ENCODE results near the gene MRPL34.

MRPL34 gene

GRCh38 chr19:17341386-17341785 is 35.7 kb downstream of the MRPL34 start:
- no peak for DNase-seq (ENCODE audit: low spot score)

DNA sequence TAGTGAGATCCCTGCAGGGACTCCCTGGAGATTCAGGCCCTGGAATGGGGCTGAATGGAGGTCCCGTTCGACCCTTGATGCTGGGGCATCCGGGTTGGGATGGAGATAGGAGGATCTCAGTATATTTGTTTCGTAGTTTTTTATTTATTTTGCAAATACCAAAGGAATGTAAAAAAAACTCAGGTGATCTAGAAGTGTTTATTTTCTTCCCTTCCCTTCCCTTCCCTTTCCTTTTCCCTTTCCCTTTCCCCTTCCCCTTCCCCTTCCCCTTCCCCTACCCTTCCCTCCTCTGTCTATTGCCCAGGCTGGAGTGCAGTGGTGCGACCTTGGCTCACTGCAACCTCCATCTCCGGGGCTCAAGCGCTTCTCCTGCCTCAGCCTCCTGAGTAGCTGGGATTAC is 36.2 kb downstream of the MRPL34 start:
- DNase-seq (ENCODE audit: low spot score), result no peak

DNA sequence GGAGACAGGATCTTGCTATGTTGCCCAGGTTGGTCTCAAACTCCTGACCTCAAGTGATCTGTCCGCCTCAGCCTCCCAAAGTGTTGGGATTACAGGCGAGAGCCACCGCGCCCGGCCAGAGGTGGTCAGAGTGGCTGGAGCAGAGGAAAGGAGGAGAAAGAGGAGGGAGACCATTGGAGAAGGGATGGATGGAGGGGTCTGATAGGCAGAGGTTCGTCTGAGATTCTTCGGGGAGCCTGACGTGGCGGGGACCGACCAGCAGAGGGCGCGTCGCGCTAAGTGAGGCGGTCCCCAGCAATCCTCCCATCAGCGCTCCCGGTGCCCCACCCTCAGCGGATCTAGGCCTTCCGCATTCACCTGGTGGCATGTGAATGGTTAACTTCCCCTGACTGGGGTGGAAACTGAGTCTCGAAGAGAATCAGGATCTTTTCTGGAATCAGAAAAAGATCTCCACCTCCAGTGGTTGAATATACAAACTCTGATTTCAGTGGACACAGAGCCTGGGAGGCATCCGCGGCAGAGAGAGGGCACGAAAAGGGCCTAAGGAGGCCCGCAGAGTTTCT is 40.5 kb downstream of the MRPL34 start:
- DNase-seq (ENCODE audit: low spot score), result peak; percentile 83

- DNase-seq (ENCODE audit: low spot score), result no peak
Observed at GRCh38 chr19:17347361-17347760, 41.7 kb downstream of the MRPL34 start.

DNA sequence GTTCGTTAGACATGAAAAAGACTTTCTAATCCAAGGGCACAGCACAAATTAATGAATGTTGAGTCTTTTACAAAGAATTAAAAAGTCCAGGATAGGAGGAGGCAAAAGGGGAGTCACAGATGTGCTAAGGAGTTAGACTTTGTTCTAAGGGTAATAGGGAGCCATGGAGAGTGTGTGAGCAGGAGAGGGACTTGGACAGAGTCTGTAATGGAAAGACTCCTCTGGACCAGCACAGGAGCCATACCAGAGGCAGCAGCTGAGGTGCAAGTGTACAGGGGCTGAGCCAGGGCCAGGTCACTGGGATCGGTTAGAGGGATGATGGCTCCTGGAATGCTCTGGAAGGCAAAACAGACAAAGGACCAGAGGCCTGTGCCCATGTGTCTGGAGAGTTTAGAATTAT is 42.2 kb downstream of the MRPL34 start:
- no peak for DNase-seq (ENCODE audit: low spot score)

- peak; percentile 42 for DNase-seq (ENCODE audit: low spot score)
Observed at GRCh38 chr19:17348700-17349099, 43.0 kb downstream of the MRPL34 start.

GRCh38 chr19:17351815-17352435 is 46.3 kb downstream of the MRPL34 start:
- DNase-seq (ENCODE audit: low spot score), result no peak

DNA sequence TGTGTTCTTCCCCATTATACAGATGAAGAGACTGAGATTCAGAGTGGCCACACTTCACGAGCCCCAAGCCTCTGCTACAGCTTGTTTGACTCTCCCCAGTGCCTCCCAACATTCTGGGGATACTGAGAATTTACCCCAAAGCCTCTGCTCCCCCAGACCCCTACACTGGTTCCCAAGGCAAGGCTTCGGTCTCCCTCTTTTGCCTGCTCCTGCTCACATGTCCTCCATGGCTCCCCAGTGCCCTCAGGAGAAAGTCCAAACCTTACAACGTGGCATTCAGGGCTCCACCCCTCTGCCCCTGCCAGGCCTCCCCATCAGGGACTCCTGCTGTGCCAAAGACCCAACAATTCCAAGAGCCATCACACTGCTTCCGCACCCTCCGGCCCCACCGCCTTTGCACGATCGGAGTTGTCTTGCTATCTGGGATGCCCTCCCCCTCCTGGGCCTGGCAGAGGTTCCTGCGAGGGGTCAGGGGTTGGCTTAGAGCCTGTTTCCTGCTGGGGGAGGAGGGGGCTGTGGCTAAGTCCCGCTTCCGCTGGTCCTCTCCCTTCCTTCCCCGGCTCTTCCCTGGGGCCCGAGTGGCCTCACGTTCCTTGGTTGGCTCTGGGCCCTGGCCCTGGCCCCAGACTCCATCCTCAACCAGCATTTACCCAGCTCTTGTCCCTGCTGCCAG is 47.1 kb downstream of the MRPL34 start:
- no peak for DNase-seq (ENCODE audit: low spot score)

- DNase-seq (ENCODE audit: low spot score), result no peak
Observed at GRCh38 chr19:17353386-17353785, 47.7 kb downstream of the MRPL34 start.
